K562 (cell line): ENCODE measurements around the gene PRRC2A. TPM values are rescaled to one million over a fixed set of nuclear protein-coding genes. Genes with fewer than 3 reads are reported as not detected.

Source experiments
- ARHGAP35 ChIP-seq: fragments of 450-650 bp; IDR thresholded peaks from 2 replicates; pipeline ENCODE4 v1.6.1; 2018; ENCODE audit not compliant: partially characterized antibody
- ATF3 ChIP-seq, 2 experiments: fragments of 450-650 bp in 1 of 2; sonication (generic) in 1 of 2; formaldehyde crosslinking in 1 of 2; IDR thresholded peaks in 1 of 2; conservative IDR thresholded peaks in 1 of 2; 2 replicates each; pipeline versions ENCODE4 v1.6.1 to v1.8.1; 2016 to 2023; ENCODE audit warnings: mild to moderate bottlenecking in 2 of 2, moderate library complexity in 2 of 2, inconsistent platforms in 1 of 2, missing genetic modification reagents in 1 of 2
- CREB3L1 ChIP-seq: fragments of 450-650 bp; IDR thresholded peaks from 2 replicates; pipeline ENCODE4 v1.6.1; 2014; ENCODE audit warnings: low read depth, mild to moderate bottlenecking, moderate library complexity, borderline replicate concordance
- CREBBP ChIP-seq: IDR thresholded peaks from one replicate; pipeline ENCODE4 v1.6.1; 2012; ENCODE audit warnings: low read depth, mild to moderate bottlenecking, control low read depth, inconsistent platforms, low read length
- FOXA3 ChIP-seq, 2 experiments: fragments of 450-650 bp in 1 of 2; sonication (generic) in 1 of 2; formaldehyde crosslinking; IDR thresholded peaks in 1 of 2; conservative IDR thresholded peaks in 1 of 2; 2 replicates each; pipeline versions ENCODE4 v1.4.0 to v1.8.0; 2020 to 2022; ENCODE audit warnings: mild to moderate bottlenecking in 2 of 2, missing genetic modification reagents in 1 of 2
- GTF2A2 ChIP-seq: IDR thresholded peaks from 2 replicates; pipeline ENCODE4 v1.6.1; 2016; ENCODE audit warnings: mild to moderate bottlenecking, missing genetic modification characterization, missing compliant biosample characterization
- HMGXB4 ChIP-seq: sonication (generic); formaldehyde crosslinking; IDR thresholded peaks from 2 replicates; pipeline ENCODE4 v1.8.1; 2023; ENCODE audit warnings: mild to moderate bottlenecking, missing genetic modification reagents
- KDM1A ChIP-seq, 2 experiments: fragments of 450-650 bp; IDR thresholded peaks; 2 replicates each; pipeline ENCODE4 v1.6.1; 2016; ENCODE audit warnings: mild to moderate bottlenecking in 2 of 2
- KDM2B ChIP-seq: fragments of 250-450 bp; sonication (Bioruptor Pico); IDR thresholded peaks from 2 replicates; pipeline ENCODE4 v1.8.0; 2021; ENCODE audit warnings: mild to moderate bottlenecking, moderate library complexity
- KLF10 ChIP-seq: fragments of 250-450 bp; sonication (Bioruptor Pico); IDR thresholded peaks from 2 replicates; pipeline ENCODE4 v1.6.1; 2021; ENCODE audit warnings: matching md5 sums
- MNT ChIP-seq, 2 experiments: fragments of 450-650 bp; conservative IDR thresholded peaks; 2 replicates each; pipeline ENCODE4 v1.6.1; 2017; ENCODE audit warnings: mild to moderate bottlenecking in 2 of 2, moderate library complexity in 2 of 2
- NCOA1 ChIP-seq: fragments of 450-650 bp; IDR thresholded peaks from 2 replicates; pipeline ENCODE4 v1.6.1; 2016; ENCODE audit warnings: low read depth
- SAP30 ChIP-seq: fragments of 200-600 bp; sonication (generic); IDR thresholded peaks from 2 replicates; pipeline ENCODE4 v1.6.1; 2012; ENCODE audit warnings: borderline replicate concordance, low read depth, mild to moderate bottlenecking, moderate library complexity, low read length, control low read depth, inconsistent platforms; ENCODE audit not compliant: insufficient read depth, poor library complexity, severe bottlenecking
- SP1 ChIP-seq: sonication (generic); formaldehyde crosslinking; IDR thresholded peaks from 2 replicates; pipeline ENCODE4 v1.8.1; 2022; ENCODE audit warnings: mild to moderate bottlenecking, missing genetic modification reagents
- TAL1 ChIP-seq: fragments of 450-650 bp; IDR thresholded peaks from 2 replicates; pipeline ENCODE4 v1.6.1; 2016; ENCODE audit warnings: mild to moderate bottlenecking
- TEAD4 ChIP-seq, 2 experiments: sonication (generic) in 1 of 2; formaldehyde crosslinking in 1 of 2; IDR thresholded peaks; 2 replicates each; pipeline versions ENCODE4 v1.6.1 to v1.8.0; 2012 to 2022; ENCODE audit warnings: borderline replicate concordance in 1 of 2, inconsistent platforms in 1 of 2, low read length in 1 of 2, mild to moderate bottlenecking in 1 of 2, missing genetic modification reagents in 1 of 2
- U2AF1 ChIP-seq: fragments of 200-400 bp; formaldehyde crosslinking; optimal IDR thresholded peaks from 2 replicates; pipeline ENCODE3; 2017; ENCODE audit warnings: mild to moderate bottlenecking, low read depth, low read length, moderate library complexity
- YBX1 ChIP-seq: fragments of 450-650 bp; IDR thresholded peaks from 2 replicates; pipeline ENCODE4 v1.7.1; 2016; ENCODE audit warnings: mild to moderate bottlenecking
- ZNF41 ChIP-seq: fragments of 250-450 bp; sonication (Bioruptor Pico); conservative IDR thresholded peaks from 2 replicates; pipeline ENCODE4 v1.4.0; 2020; ENCODE audit warnings: mild to moderate bottlenecking
- ZNF644 ChIP-seq: fragments of 200-800 bp; sonication (Bioruptor generic); IDR thresholded peaks from 2 replicates; pipeline ENCODE4 v1.6.1; 2016; ENCODE audit warnings: low read depth, missing genetic modification characterization, missing compliant biosample characterization
- ZSCAN32 ChIP-seq: fragments of 450-650 bp; formaldehyde crosslinking; IDR thresholded peaks from 2 replicates; pipeline ENCODE4 v1.4.0; 2020; ENCODE audit warnings: mild to moderate bottlenecking, moderate library complexity
- polyA plus RNA-seq, 8 experiments: library from polyadenylated mRNA; depleted of rRNA in 4 of 8; stranded (reverse) in 5 of 8; unstranded in 3 of 8; fragments of >200 nt; fragmentation: Nextera tagmentation in 2 of 8; fragmentation: Illumina TruSeq in 1 of 8; extraction: Ambion mirVana in 2 of 8; extraction: Trizol in 1 of 8; gene quantifications; 2 replicates each; pipeline versions ENCODE4 v1.2.1 to v1.2.3, GENCODE V29; 2011 to 2014; ENCODE audit warnings: inconsistent platforms in 1 of 8, missing spikeins in 1 of 8
- total RNA-seq, 7 experiments: library from RNA; depleted of rRNA in 6 of 7; stranded (reverse); fragments of >200 nt in 6 of 7; fragmentation: Illumina TruSeq in 2 of 7; extraction: Trizol in 2 of 7; gene quantifications; 2 replicates each; pipeline versions ENCODE4 v1.2.1 to v1.2.3, GENCODE V29; 2011 to 2021; ENCODE audit warnings: low replicate concordance in 1 of 7

PRRC2A gene
- total and polyA plus RNA-seq, 9 of the 15 experiments (the other 6 are each of a cell fraction or from before 2014, with no cell fraction given), result 1.0 to 332 (median 63.0) TPM

GRCh38 chr6:31658983-31659648 lies 38.6 kb downstream of the PRRC2A start (continued):
- TF ChIP-seq KDM2B (no peak), ARHGAP35 (no peak), FOXA3 (CRISPR knock-in tag; conservative IDR thresholded peaks at IDR 0.05 in 1 of 2, IDR thresholded peaks at IDR 0.05 in 1 of 2) (no peak; a peak in 1 of 4 replicates), CREBBP (no peak), KLF10 (CRISPR knock-in tag) (0 out of 2 replicates have a peak, but pooled peaks have one; percentile 8), ZSCAN32 (CRISPR knock-in tag) (no peak), CREB3L1 (no peak), TAL1 (no peak), GTF2A2 (tag) (no peak), MNT (conservative IDR thresholded peaks at IDR 0.05) (no peak), SAP30 (peak; percentile 29), ZNF644 (tag) (no peak), KDM1A (IDR thresholded peaks at IDR 0.05) (no peak), ATF3 (IDR thresholded peaks at IDR 0.05) (no peak), ATF3 (CRISPR knock-in tag; conservative IDR thresholded peaks at IDR 0.05) (no peak), ZNF41 (CRISPR knock-in tag) (no peak), SP1 (CRISPR knock-in tag) (0 out of 2 replicates have a peak, but pooled peaks have one; percentile 46), YBX1 (no peak), HMGXB4 (CRISPR knock-in tag) (no peak), NCOA1 (no peak), U2AF1 (no peak), TEAD4 (IDR thresholded peaks at IDR 0.05; ENCODE audit: low read length) (no peak), TEAD4 (CRISPR knock-in tag; IDR thresholded peaks at IDR 0.05; ENCODE audit: borderline replicate concordance) (peak; percentile 80; the same call in 1 of the 2 replicates)
